Activated CD4-positive, alpha-beta T cell treated with anti-CD3 and anti-CD28 coated beads for 48 hours (primary cell): ENCODE results near the gene MRPL36.
"Not testable (repeated sequence)": the region's sequence is repeated elsewhere in the genome, so short reads cannot be mapped to it uniquely, and the experiment has no call there.

Experiments
- DNase-seq: peaks from one replicate; pipeline ENCODE4 v3.0.0-alpha.2; 2020

MRPL36 gene

DNA sequence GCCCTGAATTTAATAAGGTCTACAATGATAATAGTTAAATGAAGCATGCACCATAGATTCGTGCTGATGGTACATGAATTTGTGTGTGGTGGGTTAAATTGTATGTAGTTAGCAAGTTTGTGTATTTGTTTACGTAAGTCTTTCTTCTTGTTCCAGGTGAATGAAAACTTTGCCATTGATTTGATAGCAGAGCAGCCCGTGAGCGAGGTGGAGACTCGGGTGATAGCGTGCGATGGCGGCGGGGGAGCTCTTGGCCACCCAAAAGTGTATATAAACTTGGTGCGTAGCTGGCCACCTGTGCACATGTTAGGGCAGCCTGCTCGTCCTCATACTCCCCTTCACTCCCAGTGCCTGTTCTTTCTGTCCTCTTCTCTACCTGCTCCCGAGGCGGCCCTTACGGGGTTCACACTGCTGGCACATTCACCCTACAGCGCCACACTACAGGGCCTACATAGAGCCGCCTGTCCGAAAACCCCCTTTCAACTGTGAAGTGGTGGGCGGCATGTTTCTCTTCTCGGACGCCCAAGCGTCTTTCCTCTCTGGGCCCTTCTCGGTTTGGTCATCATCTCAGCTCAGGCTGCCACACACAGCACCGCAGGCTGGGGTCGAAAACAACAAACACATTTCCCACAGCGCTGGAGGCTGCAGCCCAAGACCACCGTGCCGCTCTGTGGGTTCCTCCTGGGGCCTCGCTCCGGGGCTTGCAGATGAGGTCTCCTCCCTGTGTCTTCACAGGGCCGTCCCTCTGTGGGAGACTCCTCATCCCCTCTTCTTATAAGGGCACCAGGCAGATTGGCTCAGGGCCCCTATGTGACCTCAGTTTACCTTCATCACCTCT, 14.8 kb upstream of the MRPL36 start:
- no peak for DNase-seq

DNA sequence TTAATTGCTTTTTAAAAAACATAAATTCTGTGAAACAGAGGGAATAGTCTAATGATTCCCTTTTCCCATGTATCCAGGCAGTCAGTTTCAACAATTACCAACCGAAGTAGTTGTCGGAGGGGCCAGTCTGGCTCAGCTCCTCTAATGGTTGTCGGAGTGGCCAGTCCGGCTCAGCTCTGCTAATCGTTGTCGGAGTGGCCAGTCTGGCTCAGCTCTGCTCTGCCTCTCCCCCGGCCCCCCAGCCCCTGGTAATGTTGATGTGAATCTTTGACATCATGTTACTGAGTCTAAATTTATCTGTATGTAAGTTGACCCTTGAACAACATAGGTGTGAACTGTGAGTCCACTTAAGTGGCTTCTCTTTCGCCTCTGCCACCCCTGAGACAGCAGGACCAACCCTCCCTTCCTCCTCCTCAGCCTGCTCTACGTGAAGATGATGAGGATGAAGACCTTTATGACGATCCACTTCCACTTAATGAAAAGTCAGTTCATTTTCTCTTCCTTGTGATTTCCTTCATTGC, 11.0 kb upstream of the MRPL36 start:
- no peak for DNase-seq

DNA sequence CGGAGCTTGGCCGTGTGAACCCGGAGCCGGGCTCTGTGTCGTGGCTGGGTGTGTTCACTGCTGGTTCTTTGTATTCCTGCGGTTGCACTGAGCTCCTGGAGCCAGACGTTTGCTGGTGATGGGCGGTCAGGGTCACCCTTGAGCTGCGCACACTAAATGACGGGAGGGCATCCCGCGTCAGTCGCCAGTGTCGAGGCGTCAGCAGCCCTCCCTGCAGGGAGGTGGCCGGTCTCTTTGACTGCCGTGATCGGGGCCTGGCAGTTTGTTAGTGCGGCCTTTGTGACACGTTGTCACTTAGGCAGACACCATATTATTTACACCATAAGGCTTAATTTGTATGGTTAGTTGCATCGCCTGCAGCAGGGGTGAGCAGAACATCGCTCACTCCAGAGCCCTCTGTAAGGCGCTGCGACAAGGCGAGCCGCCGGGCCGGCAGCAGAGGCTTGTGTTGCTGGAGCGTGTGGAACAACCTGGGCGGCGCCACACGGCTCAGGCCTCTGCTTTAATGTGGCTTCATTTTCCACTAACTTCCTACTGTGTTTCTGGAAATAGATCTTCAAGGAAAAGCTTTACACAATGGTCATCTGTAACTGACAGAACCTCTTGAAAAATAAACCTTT, 9.9 kb upstream of the MRPL36 start:
- DNase-seq: no peak

DNA sequence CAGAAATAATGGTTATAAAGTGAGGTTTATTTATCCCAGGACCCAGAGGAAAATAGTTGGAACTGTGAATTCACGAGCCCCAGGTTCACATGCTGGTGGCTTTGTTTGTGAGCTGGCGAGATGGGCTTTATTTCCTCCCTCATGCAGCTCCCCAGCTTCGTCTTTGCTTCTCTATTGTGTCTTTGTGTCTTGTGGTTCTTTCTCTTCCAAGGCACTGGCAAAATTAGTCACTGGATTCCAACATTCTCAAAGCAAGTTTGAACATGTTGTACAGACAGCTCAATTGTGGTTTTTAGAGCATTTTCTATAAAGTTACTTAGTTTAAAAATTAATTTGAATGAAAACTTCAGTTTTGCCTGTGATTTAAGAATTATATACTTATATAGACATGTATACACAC, 8.8 kb upstream of the MRPL36 start:
- DNase-seq: no peak

DNA sequence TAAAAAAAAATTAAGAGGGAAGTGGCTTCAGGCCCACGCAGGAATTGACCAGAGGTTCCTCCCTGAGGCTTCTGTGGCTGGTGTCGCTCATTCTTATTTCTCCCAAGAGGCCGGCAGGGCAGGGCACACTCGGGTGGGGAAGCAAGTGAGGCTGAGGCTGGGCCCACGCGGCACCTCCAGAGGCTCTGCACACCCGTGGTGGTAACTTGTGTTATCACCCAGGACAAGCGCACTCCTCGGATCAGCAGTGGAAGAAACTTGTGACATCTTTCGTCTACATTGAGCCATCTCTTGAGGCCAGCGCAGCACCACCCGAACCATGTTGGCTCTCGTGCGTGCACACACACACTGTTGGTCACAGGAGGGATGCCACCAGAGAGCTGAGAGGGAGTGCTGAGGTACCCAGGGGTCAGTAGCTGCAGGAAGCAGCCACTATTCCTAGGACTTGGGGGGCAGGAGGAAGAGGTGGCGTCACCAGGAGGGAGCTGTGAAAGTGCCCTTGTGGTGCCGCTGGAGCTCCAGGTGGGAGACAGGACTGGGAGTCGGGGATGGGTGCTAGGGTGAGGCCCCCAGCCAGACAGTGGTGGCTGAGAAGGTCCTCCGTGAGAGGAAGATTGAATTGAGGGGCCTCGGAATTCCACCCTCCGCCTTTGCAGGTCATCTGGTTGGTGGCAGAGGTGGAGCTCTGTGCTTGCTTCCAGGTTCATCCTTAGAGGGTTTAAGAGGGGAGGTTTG, 8.0 kb upstream of the MRPL36 start:
- DNase-seq: no peak

DNA sequence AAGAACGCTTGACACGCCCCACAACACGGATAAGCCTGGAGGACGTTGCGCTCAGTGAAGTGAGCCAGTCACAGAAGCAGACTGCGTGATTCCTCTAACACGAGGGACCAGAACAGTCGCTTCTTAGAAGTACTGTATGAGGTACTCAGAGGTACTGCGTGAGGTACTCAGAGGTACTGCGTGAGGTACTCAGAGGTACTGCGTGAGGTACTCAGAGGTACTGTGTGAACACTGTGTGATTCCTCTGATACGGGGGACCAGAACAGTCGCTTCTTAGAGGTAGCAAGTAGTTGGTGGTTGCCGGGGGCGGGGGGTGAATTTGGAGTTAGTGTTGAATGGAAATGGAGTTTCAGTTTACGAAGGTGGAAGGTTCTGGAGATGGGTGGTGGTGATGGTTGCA, 7.3 kb upstream of the MRPL36 start:
- no peak for DNase-seq

DNA sequence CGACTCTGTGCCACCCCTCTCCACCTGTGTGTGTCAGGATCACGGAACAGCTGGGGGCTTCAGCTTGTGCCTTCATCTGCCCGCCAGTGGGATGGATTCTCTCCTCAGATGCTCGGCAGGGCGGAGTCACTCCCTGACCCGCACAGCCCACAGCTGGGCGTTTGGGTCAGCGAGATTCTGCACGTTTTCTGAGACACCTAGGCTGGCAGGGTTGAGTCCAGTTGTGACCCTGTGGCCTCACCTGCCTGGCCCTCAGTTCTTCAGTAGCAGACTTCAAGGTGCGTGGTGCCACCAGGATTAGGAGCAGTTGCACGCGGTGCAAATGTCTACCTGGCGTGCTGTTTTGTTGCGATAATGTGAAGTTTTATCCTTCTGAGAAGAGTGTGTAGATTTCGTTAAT, 6.6 kb upstream of the MRPL36 start:
- DNase-seq: no peak

DNA sequence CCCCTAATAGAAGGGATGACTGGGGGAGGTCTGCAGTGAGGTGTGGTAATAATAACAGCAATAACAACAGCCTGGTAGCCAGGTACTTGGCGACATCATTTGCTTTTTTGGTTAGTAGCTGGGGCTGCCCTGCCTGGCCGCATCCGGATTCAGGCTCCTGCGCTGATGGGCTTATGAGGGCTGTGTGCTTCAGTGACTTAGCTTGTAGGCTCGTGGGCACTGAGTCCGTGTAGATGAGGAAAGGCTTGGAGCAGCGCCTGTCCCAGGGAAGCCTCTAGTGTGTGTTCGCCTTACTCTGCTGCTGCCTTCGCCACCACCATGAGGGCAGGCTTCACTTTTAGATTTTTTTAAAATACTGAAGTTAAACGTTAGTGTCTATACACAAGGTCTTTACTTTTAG, 6.1 kb upstream of the MRPL36 start:
- no peak for DNase-seq

DNA sequence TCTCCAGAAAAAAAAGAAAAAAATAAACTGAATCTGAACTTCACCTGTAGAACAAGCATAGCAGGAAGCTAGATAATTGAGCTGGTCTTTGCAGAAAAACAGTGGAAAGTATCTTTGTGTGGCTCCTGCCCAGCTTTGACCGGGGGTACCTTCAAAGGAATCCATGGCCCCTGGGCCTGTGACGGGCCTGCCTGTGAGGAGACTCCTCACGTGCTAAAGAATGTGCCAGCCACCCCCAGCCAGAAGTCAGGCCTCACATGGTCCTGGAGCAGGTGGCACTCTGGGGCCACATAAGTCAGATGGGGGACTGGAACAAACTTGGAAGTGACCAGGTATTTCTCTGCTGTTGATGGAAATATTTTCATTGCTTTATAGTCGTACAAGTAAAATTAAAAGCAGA, 5.7 kb upstream of the MRPL36 start:
- no peak for DNase-seq

DNA sequence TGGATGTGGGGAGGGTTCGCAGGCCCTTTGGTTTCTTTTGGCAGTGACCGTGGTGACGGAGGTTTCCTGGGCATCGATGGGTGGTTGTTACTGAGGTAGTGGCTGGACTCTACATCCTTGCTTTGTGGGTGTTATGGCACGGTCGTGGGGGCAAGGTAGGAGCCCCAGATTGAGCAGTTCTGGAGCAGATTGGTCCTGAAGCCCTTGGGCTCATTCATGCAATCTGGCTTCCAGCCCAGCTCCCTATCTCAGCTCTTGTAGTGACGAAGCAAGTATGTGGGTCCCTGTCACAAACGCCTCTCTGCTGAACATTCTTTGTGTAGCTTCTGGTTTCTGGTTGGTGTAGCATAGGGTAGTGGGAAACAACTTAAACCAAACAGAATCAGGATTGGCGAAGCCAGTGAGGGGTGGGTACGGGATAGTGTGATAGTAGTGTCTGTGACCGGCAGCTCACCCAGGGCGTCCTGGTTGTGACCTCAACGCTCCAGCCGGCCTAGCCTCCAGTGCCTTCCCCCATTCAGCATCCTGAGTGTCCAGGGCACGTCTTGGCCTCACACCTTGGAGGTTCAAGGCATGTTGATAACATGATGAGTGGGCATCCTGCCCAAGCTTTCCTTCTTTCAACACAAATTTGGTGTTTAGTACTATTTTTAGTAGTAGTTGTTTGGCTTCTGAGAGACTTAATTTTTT, 4.5 kb upstream of the MRPL36 start:
- no peak for DNase-seq

DNA sequence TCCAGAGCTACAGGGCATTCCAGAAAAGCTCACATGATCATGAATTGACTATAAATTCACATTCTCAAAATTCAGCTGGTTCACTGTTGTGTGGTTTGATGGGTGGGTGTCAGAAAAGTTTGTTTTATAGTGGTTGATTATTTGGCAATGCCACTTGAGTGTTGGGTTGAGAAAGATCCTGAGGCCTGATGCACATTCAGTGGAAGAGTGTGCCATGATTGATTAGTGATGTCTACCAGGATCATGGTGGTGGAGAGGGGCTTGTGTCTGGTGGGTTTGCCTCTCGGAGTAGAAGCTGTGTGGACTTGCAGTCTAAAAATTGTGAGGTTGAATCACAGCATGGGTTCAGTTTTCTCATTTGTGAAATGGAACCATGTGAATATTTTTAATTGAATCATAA, 3.6 kb upstream of the MRPL36 start:
- no peak for DNase-seq

DNA sequence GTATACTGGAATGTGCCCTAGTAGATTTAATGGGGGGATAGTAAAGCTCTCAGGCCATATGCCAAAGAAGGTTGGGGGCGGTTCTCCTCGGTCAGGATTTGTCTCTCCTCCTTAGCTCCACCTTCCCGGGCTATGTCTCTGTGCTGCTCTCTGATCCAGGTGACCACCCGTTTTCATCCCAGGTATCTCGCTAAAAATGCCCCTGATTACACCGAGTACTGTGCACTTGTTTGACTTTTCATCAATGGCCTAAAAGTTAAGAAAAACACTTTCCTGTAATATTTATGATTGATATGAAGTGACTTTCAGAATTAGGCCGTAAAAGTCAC, 2.3 kb upstream of the MRPL36 start:
- peak; percentile 22 for DNase-seq

DNA sequence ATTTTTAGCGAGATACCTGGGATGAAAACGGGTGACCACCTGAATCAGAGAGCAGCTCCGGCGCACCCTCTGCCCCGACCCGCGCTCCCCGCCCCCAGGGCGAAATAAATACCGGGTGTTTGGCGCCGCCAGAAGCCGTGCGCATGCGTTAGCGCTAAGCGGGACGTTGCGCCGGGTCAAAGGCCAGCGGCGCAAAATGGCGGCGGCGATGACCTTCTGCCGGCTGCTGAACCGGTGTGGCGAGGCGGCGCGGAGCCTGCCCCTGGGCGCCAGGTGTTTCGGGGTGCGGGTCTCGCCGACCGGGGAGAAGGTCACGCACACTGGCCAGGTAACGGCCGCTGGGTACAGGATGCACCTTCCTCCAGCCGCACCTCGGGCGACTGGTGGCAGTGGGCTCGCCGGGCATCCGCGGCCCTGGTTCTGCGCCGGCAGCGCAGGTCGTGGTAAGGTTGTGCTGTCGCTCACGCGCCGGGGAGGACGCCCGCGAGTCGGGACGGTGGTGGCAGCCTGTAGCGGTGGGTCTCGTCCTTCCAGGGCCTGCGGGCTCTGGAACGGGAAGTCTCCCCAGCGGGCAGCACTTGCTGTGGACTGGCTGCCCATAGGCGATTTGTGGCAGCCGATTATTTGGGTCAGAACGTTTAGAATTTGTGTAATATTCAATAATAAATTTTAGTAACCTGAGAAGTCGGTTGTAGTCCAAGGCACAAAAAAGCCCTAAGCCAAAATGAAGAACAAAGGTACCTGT, 1.8 kb upstream of the MRPL36 start, which contains the start of gene NDUFS6:
Gene NDUFS6, plus strand, starts transcription at position 186 of the 745 bp plus-strand sequence. Its CDS starts 11 bp downstream, at position 197.
- peak; percentile 85 for DNase-seq

DNA sequence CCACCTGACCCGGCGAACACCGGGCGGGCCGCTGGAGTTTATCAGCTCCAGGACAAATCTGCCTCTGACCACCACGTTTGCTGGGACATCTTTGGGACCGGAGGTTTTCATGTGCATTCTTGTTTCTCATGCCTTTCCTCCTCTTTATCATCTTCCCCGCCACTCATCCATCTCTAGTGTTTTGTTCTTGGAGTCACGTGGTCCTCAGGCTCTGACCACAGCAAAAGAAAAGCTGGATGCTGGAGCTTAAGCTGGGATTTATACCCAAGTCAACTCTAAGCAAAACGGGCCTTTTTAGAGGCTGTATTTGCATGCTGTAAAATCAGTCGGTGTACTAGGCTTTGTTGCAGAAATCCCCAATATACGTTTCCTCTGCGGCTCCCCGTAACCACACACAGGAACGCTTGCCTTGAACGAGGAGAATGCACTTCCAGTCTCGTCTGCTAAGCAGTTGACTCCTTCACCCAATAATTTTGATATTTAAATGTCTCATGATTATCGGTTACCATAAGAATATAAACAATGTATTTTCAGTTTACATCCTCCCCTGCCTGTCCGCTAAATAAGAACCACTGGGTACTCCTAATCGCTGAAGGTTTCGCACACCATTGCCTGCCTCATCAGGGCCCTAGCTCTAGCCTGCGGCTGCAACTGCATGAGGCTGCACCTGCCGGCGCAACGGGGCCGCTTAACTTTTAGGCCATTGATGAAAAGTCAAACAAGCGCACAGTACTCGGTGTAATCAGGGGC, 1.0 kb upstream of the MRPL36 start:
- peak; percentile 20 for DNase-seq

DNA sequence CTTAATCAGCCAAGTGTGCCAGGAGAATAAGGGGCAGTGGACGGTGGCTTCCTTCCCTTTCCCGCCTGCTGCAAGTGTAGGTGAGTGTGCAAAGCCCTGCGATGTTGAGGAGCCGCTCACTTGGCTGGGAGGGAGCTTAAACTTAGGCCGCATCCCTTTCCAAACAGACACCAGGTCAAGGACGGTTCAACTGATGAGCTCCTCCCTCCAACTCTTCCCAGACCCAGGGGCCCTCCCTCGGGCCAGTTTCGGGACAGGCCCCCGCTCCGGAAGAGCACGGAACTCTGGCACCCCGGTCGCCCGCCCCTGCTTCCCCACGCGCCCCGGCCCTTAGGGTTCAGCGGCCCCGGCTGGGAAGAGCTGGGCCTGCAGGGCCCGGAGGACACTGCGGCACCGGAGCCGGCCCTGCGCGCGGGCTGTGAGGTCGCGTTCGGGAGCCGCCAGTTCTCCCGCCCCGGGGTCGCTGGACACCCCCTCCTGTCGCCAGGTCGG, 481 bp downstream of the MRPL36 start:
- peak; percentile 52 for DNase-seq

DNA sequence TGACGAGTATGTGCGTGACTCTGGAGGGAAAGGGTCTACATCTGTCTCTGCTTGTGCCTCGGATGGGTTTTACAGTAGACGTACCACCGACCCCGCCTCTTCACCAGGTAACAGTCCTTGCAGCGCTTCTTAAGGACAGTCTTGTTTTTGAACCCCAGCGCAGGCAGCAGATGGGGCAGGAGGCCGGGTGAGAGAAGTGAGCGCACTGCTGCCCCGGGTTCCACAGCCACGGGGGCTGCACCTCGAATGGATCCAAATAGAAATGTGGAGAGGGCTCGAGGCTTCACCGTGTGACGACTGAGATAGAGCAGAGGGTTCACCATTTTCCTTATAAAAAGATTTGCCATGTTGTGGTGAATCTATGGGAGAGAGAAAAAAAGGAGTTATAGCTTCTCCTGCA, 1.0 kb downstream of the MRPL36 start:
- DNase-seq: not testable (repeated sequence)

DNA sequence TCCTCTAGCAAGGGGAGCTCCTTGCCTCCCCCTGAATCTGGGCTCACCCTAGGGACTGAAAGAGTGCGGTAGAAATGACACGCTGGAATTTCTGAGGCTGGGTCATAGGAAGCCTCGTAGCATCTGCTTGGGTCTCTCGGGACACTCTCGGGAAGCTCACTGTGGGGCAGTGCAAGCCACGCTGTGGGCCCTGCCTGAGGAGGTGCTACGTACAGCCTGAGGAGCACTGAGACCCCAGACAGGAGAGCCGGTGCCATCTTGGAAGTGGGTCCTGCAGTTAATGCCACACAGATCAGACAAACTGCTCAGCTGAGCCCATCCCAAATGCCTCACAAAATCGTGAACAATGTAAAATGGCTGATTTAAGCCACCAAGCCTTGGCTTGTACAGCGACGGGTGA, 1.8 kb downstream of the MRPL36 start:
- no peak for DNase-seq

DNA sequence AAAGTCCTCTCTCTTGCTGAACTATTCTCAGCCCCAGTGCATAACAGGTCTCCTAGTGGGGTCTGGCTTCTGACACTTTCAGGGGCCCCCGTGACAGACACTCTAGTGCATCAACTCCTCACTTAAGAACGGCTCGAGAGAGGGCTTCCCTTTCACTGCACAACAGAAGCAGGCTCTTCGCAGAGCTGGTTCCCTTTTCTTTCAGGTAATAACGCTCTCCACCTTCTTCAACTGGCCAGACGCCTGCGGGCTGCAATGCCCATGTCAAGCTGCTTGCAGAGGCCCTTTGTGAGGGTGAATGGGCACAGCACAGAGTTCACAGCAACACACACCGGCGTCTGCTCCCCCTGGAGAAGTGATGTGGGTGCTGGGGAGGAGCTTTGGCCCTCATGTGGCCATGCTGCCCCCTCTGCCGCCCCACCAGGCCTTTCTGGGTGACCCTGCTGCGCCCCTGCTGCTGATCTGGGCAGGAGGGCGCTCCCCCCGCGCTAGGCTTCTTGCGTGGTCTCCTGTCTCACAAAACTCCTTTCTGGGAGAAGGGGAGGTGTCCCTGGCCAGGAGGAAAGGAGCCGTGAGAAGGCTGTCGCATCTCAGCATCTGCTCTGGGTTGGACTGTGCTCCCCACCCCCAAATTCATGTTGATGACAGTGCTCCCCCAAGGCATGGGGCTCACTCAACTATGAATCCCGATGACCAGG, 2.4 kb downstream of the MRPL36 start:
- no peak for DNase-seq

DNA sequence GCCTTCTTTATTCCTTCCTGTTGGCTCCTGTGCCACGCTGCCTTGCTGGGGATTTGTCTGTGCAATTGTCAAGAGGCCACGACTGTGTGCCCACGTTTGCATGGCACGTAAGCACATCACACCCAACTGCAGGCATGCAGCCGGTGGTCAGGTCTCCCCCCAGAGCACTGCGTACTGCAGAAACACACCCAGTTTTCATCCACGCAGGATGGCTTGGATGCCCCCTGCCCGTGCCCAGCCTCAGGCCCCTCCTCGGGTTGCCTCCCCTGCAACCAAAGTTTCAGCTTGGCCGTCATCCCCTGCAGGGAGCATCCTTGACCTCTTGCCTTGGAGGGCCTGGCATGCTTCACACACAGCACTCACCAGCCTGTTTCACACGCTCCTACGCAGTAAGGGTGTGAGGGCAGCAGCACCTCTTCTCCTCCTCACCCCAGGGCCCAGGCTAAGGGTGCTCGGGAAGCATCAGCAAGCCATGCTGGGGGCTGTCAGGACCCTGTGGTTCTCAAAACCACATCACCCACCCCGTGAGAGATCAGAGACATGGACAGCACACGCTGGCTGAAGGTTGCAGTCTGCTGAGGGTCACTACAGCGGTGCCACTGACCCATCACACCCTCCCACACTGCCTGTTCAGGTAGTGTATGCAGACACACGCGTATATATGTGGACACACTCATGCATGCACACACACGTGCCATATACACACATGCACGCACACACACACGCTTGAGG, 3.1 kb downstream of the MRPL36 start:
- no peak for DNase-seq

DNA sequence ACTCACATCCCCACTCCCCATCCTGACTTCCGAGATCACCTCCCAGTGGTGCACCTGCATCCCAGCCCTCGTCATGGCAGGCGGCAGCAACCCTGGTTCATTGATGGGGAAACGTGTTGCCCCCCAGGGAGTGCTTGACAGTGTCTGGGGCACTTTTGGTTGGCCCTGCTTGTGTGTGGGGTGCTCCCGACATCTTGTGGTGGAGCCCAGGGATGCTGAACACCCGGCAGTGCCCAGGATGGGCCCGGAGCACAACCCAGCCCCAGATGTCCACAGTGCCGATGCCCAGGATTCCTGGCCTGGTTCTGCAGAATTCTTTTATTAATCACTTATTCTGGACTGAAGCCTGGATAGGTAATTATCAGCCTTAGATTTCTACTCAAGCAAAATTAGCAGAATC, 3.7 kb downstream of the MRPL36 start:
- DNase-seq: no peak
